Fibroblast of pulmonary artery (primary cell): ENCODE measurements around the gene COL2A1.

Experiments used
- DNase-seq: peaks from one replicate; pipeline ENCODE4 v3.0.0-alpha.2; 2010; ENCODE audit warnings: low read depth
- H3K4me3 ChIP-seq: replicated peaks from 2 replicates; pipeline ENCODE4 v1.5.1; 2011; ENCODE audit warnings: low read depth, mild to moderate bottlenecking, control low read depth, low read length, moderate library complexity
- CTCF ChIP-seq: IDR thresholded peaks from 2 replicates; pipeline ENCODE4 v1.5.1; 2011; ENCODE audit warnings: mild to moderate bottlenecking, control low read depth, low read length, inconsistent platforms; ENCODE audit errors: missing control alignments

The COL2A1 gene

GRCh38 chr12:48038085-48038484 is 33.8 kb upstream of the COL2A1 start:
- no peak overlapping the region for H3K4me3 ChIP-seq
- DNase-seq: no peak
- TF ChIP-seq CTCF: no peak

DNA sequence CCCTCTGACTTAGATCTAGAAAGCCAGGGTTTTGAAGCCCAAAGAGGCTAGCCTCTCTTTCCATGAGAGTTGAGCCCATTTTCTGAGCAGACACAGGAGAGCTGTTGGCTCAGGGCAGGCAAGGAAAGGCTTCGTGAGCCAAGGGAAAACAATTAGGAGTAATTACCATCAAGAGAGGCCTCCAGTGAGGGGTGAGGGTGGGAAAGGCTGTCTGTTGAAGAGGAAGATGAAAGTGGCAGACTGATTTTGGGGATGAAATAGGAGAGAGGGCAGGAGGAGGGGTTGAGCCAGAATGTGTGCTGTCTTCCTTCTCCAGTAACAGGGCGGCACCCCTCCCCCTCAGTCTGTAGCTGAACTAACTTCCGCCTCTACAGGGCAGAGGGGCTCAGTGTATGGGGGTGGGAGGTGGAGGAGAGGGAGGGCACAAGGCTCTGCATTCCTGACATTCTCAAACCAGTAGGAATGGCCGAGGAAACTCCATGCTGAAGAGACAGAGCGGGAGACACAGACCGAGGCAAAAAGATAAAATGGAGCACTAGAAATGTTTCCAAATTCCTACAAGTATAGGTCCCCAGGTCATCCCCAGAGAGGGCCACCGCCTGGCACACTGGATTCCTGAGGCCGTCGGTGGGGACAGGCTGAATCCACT is 33.1 kb upstream of the COL2A1 start:
- no peak for TF ChIP-seq CTCF
- DNase-seq: peak; percentile 42

GRCh38 chr12:48036818-48037217 is 32.5 kb upstream of the COL2A1 start:
- no peak for DNase-seq
- TF ChIP-seq CTCF: no peak
- H3K4me3 ChIP-seq: no peak overlapping the region

More for the DNA sequence above, 33.1 kb upstream of the COL2A1 start:
- H3K4me3 ChIP-seq: no peak overlapping the region

- no peak overlapping the region for H3K4me3 ChIP-seq
- no peak for TF ChIP-seq CTCF
These were observed 30.8 kb upstream of the COL2A1 start for GRCh38 chr12:48034835-48035805.

GRCh38 chr12:48033451-48033850 is 29.2 kb upstream of the COL2A1 start:
- TF ChIP-seq CTCF: no peak
- no peak for DNase-seq
- H3K4me3 ChIP-seq: no peak overlapping the region

More at GRCh38 chr12:48034835-48035805, 30.8 kb upstream of the COL2A1 start:
- no peak for DNase-seq

DNA sequence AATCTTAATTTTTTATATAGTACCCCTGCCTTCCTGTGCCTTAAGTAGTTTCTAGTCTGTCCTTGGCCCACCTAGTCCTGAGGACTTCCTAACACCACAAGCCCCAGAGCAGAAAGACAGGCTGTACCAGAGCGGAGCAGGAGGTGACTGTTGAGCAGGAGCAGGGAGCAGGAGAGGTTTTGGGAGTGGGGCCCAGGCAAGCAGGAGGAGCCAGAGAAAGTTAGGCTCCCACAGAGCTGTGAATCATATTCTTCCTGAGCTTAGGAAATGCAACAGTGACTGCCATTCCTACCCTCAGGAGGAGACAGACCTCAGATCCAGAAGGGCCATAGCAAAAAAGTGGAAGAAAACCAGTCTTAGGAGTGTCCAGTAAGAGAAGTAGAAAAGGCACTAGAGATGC is 28.3 kb upstream of the COL2A1 start:
- no peak overlapping the region for H3K4me3 ChIP-seq
- no peak for TF ChIP-seq CTCF
- DNase-seq: no peak
